Upper lobe of left lung (tissue), 6 donors: ENCODE results near the gene ADGRF5. TPM values are rescaled to one million over a fixed set of nuclear protein-coding genes. Genes with fewer than 3 reads are reported as not detected.

Source experiments
- ATAC-seq, 2 donors: fragments of 200-7000 bp; cut with Tn5 transposase; one replicate each; pipeline ENCODE4 v1.9.1; 2022; ENCODE audit warnings: mild to moderate bottlenecking in 2 of 2, moderate library complexity in 2 of 2; ENCODE audit not compliant: low FRiP score in 2 of 2
- DNase-seq, 2 donors: peaks; one replicate each; pipeline ENCODE4 v3.0.0-alpha.2; 2019 to 2020
- H3K27ac ChIP-seq, 4 donors: fragments of 200-600 bp; sonication (generic); one replicate each; pipeline ENCODE4 v1.5.1; 2016 to 2019
- H3K27me3 ChIP-seq, 4 donors: fragments of 200-600 bp; sonication (generic); one replicate each; pipeline ENCODE4 v1.5.1; 2017 to 2019
- H3K36me3 ChIP-seq, 4 donors: fragments of 200-600 bp; sonication (generic); one replicate each; pipeline ENCODE4 v1.5.1; 2016 to 2019
- H3K4me1 ChIP-seq, 4 donors: fragments of 200-600 bp; sonication (generic); one replicate each; pipeline ENCODE4 v1.5.1; 2018 to 2019
- H3K4me3 ChIP-seq, 4 donors: fragments of 200-600 bp; sonication (generic); one replicate each; pipeline ENCODE4 v1.5.1; 2017 to 2019; ENCODE audit warnings: mild to moderate bottlenecking in 2 of 4, moderate library complexity in 1 of 4
- H3K9me3 ChIP-seq, 4 donors: fragments of 200-600 bp; sonication (generic); one replicate each; pipeline ENCODE4 v1.5.1; 2018 to 2019
- EP300 ChIP-seq, 4 donors: sonication (generic); formaldehyde crosslinking; IDR thresholded peaks; one replicate each; pipeline ENCODE4 v1.5.1; 2017; ENCODE audit warnings: antibody characterized with exemption in 4 of 4, control low read depth in 2 of 4
- POLR2A ChIP-seq, 4 donors: fragments of 450-650 bp; IDR thresholded peaks; one replicate each; pipeline ENCODE4 v1.5.1; 2016 to 2017; ENCODE audit warnings: antibody characterized with exemption in 4 of 4, mild to moderate bottlenecking in 2 of 4
- POLR2AphosphoS5 ChIP-seq, 2 donors: sonication (generic); formaldehyde crosslinking; IDR thresholded peaks; one replicate each; pipeline ENCODE4 v1.5.1; 2017; ENCODE audit warnings: antibody characterized with exemption in 2 of 2
- WGBS, 2 donors: methylation state at CpG; one replicate each; pipeline ENCODE4 v1.1.5; 2017 to 2018; 5-methylcytosine and 5-hydroxymethylcytosine counted together
- total RNA-seq, 6 donors: library from RNA; depleted of rRNA in 4 of 6; stranded (reverse); fragments of >200 nt in 4 of 6; gene quantifications; one replicate each; pipeline versions ENCODE4 v1.1.0 to v1.2.1, GENCODE V29; 2016 to 2021
- TF ChIP-seq, protein P1 (sequence below), 6 experiments: fragments of 450-650 bp in 4 of 6; fragments of 200-600 bp in 2 of 6; sonication (generic) in 2 of 6; IDR thresholded peaks; one replicate each; pipeline ENCODE4 v1.5.1; 2016 to 2019; ENCODE audit warnings: antibody characterized with exemption in 6 of 6
- donor health status: DM: no; HTN: no; CAD: no; lungs with moderate emphysema.
- donor health status: DM: no; HTN: yes; CAD: no; lungs with severe emphysema.

The ADGRF5 gene
- total RNA-seq, 6 donors from 2014 or later, result 107 to 352 (median 215) TPM

DNA sequence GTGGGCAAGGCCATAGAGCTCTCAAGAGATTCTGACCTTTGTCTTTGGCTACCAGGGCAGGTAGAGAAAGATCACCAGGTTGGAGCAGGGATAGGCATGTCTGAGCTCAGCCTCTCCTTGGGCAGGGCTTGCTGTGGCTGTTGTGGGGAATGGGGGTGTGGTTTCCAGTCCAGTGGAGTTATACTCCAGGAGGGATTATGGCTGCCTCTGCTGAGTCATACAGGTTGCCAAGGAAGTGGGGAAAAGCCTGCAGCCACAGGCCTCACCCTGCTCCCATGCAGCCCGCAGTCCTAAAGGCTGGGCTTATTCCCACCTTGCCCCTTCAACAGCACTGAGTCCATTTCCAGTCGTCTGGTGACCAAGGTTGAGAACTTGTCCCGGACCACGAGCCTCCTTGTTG is 106.6 kb downstream of the ADGRF5 start:
- Histone ChIP-seq H3K27me3 (no peaks in the 10 kb centered on the region), H3K36me3 (no peaks in the 10 kb centered on the region), H3K4me1 (no peaks in the 10 kb centered on the region), H3K9me3 (no peaks in the 10 kb centered on the region), H3K4me3 (no peak overlapping the region), H3K27ac (no peak overlapping the region)
- WGBS, 2 donors, result 47 to 78% methylated on average over 3 to 4 of the region's 4 CpGs
- DNase-seq, result no peak
- TF ChIP-seq, protein P1, sequence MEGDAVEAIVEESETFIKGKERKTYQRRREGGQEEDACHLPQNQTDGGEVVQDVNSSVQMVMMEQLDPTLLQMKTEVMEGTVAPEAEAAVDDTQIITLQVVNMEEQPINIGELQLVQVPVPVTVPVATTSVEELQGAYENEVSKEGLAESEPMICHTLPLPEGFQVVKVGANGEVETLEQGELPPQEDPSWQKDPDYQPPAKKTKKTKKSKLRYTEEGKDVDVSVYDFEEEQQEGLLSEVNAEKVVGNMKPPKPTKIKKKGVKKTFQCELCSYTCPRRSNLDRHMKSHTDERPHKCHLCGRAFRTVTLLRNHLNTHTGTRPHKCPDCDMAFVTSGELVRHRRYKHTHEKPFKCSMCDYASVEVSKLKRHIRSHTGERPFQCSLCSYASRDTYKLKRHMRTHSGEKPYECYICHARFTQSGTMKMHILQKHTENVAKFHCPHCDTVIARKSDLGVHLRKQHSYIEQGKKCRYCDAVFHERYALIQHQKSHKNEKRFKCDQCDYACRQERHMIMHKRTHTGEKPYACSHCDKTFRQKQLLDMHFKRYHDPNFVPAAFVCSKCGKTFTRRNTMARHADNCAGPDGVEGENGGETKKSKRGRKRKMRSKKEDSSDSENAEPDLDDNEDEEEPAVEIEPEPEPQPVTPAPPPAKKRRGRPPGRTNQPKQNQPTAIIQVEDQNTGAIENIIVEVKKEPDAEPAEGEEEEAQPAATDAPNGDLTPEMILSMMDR (IDR thresholded peaks at IDR 0.05), result no peak
- no peak for TF ChIP-seq EP300 (IDR thresholded peaks at IDR 0.05)
- TF ChIP-seq POLR2AphosphoS5 (IDR thresholded peaks at IDR 0.05), result no peak
- TF ChIP-seq POLR2A (IDR thresholded peaks at IDR 0.05), result no peak
- ATAC-seq, result no peak

DNA sequence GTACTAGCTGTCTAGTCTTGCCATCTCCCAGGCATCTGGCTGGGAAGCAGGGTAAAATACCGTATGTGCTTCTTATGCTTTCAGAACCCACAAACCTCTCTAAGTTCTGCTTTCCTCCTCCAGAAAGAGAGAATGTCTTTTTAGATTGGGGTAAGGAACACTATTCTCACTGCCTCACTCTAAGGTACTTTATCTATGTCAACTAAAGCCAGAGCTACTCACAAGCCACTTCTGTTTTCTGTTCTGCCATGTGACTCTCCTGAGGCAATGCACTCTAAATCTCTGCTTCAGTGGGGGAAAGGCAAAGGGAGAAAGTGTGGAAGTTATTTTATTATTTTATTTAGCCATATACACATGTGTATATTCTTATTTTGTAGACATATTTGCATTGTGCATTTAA is 112.9 kb downstream of the ADGRF5 start:
- no peaks in the 10 kb centered on the region for H3K36me3 ChIP-seq
- H3K9me3 ChIP-seq, result no peaks in the 10 kb centered on the region
- TF ChIP-seq POLR2AphosphoS5 (IDR thresholded peaks at IDR 0.05) (no peak), POLR2A (IDR thresholded peaks at IDR 0.05) (no peak), EP300 (IDR thresholded peaks at IDR 0.05) (no peak)
- TF ChIP-seq, protein P1 (IDR thresholded peaks at IDR 0.05), result no peak
- ATAC-seq, result no peak
- no peak overlapping the region for H3K4me3 ChIP-seq
- H3K27ac ChIP-seq, result no peak overlapping the region
- H3K27me3 ChIP-seq, result no peaks in the 10 kb centered on the region
- WGBS, 2 donors, result 27 to 36% methylated on average over 1 of the region's 1 CpG
- no peak for DNase-seq
- H3K4me1 ChIP-seq, result no peaks in the 10 kb centered on the region

Other genes starting within 250 kb of the ADGRF5 start
- gene TDRD6, start 234.1 kb downstream of the ADGRF5 start, total RNA-seq, result 1 to 10 TPM in 2 of 6 donors, under 1 TPM in 4; 0.15 to 3.1 (median 0.53) TPM
- 1 to 10 TPM; 2.6 to 9.5 (median 5.9) TPM for gene PLA2G7, start 186.6 kb downstream of the ADGRF5 start, total RNA-seq
- 10 to 100 TPM in 1 of 6 donors, 1 to 10 TPM in 3, not detected in 2; 2.1 to 15.7 (median 2.7) TPM for gene ANKRD66, start 175.0 kb downstream of the ADGRF5 start, total RNA-seq
- 1 to 10 TPM in 2 of 6 donors, not detected in 4; 1.0 to 1.1 TPM for gene MEP1A, start 128.5 kb downstream of the ADGRF5 start, total RNA-seq
- gene ADGRF1, start 120.4 kb upstream of the ADGRF5 start, total RNA-seq, result 10 to 100 TPM in 1 of 6 donors, 1 to 10 TPM in 5; 2.3 to 10.3 (median 7.5) TPM